HG03432 (cell line): ENCODE data around the gene KRT14.
"Not testable (repeated sequence)": the region's sequence is repeated elsewhere in the genome, so short reads cannot be mapped to it uniquely, and the experiment has no call there.

Experiments
- ATAC-seq: cut with Tn5 transposase; IDR thresholded peaks from one replicate; pipeline ENCODE4 v1.9.1; 2021; ENCODE audit warnings: mild to moderate bottlenecking, moderate library complexity; ENCODE audit not compliant: unreplicated experiment

KRT14 gene

DNA sequence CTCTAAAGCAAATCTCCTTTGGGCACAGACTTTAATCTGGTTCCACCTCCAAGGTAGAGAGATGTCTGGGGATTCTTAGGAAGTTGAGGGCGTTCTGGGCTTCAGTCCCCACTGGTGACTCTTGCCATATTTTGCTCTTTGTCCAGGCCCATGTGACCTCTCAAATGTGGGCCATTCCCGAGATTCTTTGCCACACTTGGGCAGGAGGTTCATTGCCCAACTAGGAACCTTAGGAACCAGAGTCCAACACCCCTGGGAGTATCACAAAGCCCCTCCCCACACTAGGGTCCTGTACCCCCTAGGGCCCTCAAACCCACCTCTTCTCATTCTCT, 6.5 kb downstream of the KRT14 start:
- ATAC-seq: no peak

DNA sequence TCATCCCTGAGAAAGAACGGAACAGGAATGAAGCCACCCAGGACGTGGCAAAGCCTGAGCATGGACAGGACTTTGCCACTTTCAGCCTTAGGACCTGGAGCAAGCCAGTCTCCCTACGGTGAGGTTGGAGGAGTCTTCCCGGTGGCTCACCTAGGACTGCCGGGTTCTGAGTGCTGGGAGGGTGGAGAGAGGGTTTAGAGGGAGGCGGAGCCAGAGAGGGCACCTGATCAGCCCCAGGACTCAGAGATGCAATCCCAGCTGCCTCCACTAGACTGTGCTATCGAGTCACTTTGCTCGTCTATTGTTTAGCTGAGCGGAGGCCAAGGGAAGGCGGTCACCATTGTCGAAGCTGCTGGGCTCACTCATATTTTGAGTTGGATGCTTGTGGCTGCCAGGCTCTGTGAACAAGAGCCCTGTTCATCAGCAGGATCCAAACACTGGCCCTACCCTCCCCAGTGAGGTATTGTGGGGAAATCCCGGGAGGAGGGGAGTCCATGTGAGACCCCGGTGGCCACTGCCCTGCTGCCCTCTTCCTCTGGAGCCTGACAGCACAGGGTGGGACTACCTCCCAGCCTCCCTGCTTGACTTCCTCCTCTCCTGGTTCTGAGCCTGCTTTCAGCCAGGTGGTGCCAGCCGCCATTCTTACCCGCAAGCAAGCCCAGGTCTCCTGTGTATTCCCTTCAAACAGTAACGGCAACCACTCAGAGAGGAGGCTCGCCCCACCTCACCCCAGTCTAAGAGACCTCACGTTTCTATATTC, 7.0 kb downstream of the KRT14 start:
- no peak for ATAC-seq

- no peak for ATAC-seq
Observed at GRCh38 chr17:41578971-41579370, 7.7 kb downstream of the KRT14 start.

DNA sequence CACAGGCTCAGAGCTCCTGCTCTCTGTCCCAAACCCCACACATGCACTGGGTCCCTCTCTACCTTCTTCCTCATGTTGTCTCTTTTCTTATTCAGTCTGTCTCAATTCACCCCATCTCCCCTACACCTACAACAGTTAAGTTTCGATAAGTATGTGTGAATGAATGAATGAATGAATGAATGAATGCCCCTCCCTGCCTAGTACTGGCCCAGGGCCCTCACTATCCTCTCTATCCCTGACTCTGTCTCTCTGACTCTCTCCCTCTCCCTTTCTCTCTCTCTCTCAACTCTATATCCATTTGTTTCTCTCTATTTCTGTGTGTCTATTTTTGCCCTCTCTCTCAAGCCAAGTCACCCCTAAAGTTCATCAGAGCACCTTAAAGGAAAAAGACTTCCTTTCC, 8.2 kb downstream of the KRT14 start:
- ATAC-seq: no peak

- not testable (repeated sequence) for ATAC-seq
Observed at GRCh38 chr17:41576740-41577139, 10.0 kb downstream of the KRT14 start.

DNA sequence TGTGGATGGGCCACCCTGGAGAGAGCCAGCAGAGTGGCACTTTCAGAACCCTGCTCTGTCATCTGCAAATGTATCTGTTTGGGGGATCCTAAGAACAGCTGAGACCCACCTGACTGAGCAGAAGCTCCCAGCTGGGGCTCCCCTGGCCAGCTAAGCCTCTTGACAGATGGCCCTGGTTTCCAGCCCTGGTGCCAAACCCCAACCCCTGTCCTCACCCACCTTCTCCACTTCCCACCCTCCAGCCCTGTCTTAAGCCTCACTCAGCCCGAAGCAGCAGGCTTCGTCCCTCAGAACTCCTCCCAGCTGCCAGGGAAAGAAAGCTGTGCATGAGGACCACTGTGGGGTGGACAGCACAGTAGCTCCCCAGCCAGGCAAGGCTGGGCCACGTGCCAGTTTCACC, 11.4 kb downstream of the KRT14 start:
- ATAC-seq: no peak

DNA sequence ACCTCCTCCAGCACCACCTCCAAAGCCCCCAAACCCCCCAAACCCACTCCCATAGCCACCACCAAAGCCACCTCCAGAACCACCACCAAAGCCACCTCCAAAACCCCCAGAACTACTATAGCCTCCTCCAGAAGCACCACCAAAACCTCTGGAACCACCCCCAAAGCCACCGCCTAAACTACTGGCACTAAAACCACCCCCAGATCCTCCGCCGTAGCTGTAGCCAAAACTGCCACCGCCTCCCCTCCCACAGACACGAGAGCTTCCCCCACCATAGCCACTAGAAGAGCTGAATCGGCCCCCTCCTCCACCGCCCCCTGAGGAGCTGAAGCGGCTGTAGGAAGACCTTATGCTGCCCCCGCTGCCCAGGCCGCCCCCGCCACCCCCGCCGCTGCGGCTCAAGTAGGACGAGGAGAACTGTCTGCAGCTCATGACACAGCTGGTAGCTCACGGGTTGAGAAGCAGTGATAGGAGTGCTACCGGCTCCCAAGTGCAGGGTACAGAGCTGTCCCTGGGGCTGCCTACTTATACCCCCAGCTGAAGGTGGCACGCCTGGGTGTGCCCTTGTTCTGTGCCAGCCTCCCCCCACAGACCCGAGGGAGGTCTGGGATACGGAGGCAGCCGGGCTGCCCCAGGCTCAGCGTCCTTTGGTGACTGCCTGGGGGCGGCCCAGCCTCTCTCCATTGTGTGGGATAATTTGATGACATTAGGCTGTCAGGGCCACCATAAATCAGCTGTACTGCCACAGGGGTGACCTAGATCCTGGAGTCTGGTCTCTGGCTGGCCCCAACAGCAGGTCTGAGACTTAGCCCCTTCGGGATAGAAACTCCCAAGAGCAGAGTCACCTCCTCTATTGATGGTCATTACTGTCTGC, 14.9 kb downstream of the KRT14 start, which contains the start of gene KRT9:
Gene KRT9 (minus strand): TSS at position 499 of the 874 bp plus-strand sequence. CDS start 67 bp downstream, at position 432.
- ATAC-seq: no peak

DNA sequence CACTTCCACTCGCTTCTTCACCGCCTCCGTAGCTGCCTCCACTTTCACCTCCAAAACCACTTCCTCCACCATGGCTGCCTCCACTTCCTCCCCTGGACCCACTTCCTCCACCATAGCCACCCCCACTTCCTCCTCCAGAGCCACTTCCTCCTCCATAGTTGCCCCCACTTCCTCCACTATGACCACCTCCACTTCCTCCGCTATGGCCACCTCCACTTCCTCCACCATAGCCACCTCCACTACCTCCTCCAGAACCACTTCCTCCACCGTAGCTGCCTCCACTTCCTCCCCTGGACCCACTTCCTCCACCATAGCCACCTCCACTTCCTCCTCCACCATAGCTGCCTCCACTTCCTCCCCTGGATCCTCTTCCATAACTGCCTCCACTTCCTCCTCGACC, 19.4 kb downstream of the KRT14 start:
- no peak for ATAC-seq

DNA sequence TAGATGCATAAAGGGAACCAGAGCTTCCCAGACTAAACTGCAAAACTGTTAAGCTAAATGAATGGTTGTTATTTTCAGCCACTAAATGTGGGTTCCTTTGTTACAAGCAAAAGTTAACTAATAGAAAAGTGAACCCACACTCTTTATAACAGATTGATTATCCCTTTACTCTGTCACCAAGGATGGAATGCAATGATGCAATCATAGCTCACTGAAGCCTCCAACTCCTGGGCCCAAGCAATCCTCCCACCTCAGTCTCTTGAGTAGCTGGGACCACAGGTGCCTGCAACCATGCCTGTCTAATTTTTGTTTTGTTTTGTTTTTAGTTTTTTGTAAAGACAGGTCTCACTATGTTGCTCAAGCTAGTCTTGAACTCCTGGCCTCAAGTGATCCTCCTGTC, 21.4 kb downstream of the KRT14 start:
- ATAC-seq: no peak

- no peak for ATAC-seq
Observed at GRCh38 chr17:41563607-41564170, 23.0 kb downstream of the KRT14 start.

GRCh38 chr17:41561554-41561953, 25.1 kb downstream of the KRT14 start:
- no peak for ATAC-seq

GRCh38 chr17:41559548-41559947, 27.1 kb downstream of the KRT14 start:
- no peak for ATAC-seq

DNA sequence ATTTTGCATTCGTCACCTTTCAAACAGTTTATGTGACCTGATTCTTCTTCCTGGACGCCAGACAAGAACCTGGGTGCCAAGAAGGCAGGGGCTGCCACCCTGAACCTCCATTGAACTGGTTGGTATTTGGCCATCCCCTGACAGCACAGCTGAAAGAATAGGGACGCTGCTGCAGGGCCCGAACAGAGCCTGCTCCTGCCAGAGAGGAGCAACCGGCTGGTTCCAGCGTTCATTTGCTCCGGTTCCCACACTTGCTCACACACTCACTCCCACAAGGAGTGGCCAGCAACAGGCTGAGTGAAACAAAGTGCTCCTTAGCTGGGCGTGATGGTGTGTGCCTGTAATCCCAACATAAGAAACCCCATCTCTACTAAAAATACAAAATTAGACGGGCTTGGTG, 29.8 kb downstream of the KRT14 start:
- ATAC-seq: no peak

GRCh38 chr17:41556306-41556705, 30.4 kb downstream of the KRT14 start:
- ATAC-seq: no peak

DNA sequence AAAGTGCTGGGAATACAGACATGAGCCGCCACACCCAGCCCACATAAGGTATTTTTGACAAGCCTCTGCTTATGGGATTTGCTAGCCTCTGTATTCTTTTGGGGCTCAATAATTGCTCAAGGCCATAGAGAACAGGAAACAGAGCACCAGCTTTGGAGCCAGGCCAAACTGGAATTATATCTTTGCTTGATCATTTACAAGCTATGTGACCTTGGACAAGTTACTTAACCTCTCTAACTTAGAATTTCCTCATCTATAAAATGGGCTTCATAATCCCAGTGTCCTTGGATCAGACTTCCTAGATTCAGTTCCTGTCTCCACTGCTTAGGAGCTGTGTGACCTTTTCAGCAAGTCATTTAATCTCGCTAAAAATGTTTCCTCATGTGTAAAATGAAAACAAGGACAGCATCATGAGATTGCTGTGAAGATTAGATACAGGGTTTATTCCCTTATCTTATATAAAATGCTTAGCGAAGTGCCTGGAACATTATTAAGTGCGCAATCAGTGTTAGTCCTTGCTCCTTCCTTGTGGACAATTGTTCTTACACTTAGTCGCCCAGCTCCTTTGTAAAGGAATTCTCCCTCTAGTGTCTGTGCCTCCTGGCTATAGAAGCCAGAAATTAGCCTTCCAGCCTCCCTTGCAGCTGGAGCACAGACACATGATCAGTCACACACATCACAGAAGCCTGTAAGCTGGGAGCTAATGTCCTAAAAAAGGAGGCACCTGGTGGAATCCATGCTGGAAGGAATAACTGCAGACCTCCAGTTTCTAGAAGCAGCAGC, 31.4 kb downstream of the KRT14 start:
- no peak for ATAC-seq

DNA sequence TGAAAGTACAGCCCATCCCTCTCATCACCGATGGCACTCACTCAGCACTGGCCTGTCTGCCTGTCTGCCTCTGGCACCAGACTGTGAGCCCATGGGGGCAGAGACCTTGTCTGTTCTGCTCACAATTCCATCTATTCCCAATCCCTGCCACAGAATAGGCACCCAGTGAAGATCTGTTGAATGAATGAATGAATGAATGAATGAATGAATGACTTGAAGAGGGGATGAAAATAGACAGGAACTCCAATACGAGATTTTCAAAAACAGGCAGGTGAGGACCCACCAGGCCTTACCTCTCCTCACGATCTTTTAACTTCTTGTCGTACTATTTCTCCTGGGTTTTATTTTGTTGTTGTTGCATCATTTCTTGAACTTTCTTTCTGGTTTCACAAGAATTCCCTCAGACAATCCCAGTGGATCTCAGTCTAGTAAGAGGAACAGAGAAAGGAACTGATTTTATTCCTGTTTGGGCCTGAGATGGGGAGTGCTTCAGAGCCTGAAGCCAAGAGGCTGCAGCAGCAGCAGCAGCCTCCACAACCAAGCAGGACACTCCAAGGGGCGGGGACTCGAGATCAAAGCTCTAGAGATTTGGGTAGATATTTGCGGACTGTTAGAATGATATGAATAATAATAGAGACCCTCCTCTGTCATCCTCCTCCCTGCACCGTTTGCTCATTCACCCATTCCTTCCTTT, 32.6 kb downstream of the KRT14 start:
- ATAC-seq: no peak

- ATAC-seq: no peak
Observed at GRCh38 chr17:41553176-41553575, 33.5 kb downstream of the KRT14 start.

DNA sequence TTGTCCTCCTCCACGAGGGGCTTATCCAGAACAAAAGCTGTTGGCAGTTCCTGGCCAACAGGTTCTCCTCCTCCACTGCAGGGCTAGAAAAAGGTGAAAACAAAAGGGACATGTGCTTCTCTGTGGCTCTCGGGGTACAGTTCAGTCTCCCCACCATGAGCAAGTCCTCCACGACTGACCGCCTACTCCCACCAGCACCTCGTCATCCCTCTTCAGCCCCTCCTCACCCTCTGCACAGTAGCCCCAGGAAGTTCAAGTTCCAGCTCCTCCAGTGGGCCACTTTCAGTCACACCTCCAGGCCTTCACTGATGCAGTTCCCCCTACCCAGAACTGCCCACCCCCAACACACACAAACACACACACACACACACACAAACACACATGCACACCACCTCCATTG, 34.2 kb downstream of the KRT14 start:
- ATAC-seq: no peak

GRCh38 chr17:41551365-41551764, 35.3 kb downstream of the KRT14 start:
- no peak for ATAC-seq

DNA sequence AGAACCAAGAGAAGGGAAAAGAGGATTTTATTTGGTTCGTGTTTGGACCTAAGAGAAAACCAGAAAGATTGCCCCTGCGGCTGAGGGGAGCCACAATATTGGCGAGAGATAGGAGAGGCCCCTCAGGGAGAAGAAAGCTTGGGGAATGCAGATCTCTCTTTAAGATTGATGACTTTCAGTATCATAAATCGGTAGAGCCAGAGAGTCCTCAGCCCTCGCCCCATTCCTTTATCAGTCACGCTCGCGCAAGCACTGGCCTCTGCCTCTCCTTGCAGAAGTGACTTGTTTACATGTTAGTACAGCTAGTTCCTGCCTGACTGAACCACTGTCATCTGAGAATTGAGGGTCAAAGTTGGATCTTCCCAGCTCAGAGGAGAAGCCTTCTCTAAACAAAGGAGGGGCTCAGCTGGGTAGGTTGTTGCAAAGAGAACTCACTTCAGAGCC, 37.1 kb downstream of the KRT14 start:
- no peak for ATAC-seq
